Cardiac muscle cell (in vitro differentiated cells and primary cell): ENCODE data around the gene KCNG4. TPM values are rescaled to one million over a fixed set of nuclear protein-coding genes. Genes with fewer than 3 reads are reported as not detected.

Experiments used
- DNase-seq, 2 donors: peaks; one replicate each; pipeline versions ENCODE4 v3.0.0 to v3.0.0-alpha.2; 2010 to 2017; ENCODE audit warnings: low read depth in 1 of 2, low spot score in 1 of 2
- H3K27ac ChIP-seq: fragments of 200-600 bp; sonication (generic); 2 replicates; pipeline ENCODE4 v1.5.1; 2016
- H3K27me3 ChIP-seq: fragments of 200-600 bp; sonication (generic); 2 replicates; pipeline ENCODE4 v1.6.0; 2016; ENCODE audit warnings: control low read depth
- H3K36me3 ChIP-seq: fragments of 200-600 bp; sonication (generic); 2 replicates; pipeline ENCODE4 v1.5.1; 2016; ENCODE audit warnings: control low read depth
- H3K4me1 ChIP-seq: fragments of 200-600 bp; sonication (generic); 2 replicates; pipeline ENCODE4 v1.8.1; 2017; ENCODE audit warnings: low read depth, mild to moderate bottlenecking, mixed run types
- H3K4me3 ChIP-seq: fragments of 200-600 bp; sonication (generic); 2 replicates; pipeline ENCODE4 v1.5.1; 2016; ENCODE audit warnings: mild to moderate bottlenecking
- H3K9me3 ChIP-seq: fragments of 200-600 bp; sonication (generic); 2 replicates; pipeline ENCODE4 v1.5.1; 2017; ENCODE audit warnings: low read depth, mild to moderate bottlenecking, control low read depth
- polyA plus RNA-seq: library from polyadenylated mRNA; unstranded; fragments of >200 nt; fragmentation: Nextera tagmentation; extraction: Ambion mirVana; gene quantifications from 2 replicates; pipeline ENCODE4 v1.2.1, GENCODE V29; 2016
- total RNA-seq: library from RNA; depleted of rRNA; stranded (reverse); fragments of >200 nt; gene quantifications from 2 replicates; pipeline ENCODE4 v1.2.3, GENCODE V29; 2016
- TF ChIP-seq, protein P1 (sequence below): IDR thresholded peaks from 2 replicates; pipeline ENCODE4 v1.5.1; 2012; ENCODE audit warnings: low read depth, mild to moderate bottlenecking, low read length

Gene KCNG4
- total and polyA plus RNA-seq, 2 experiments from 2014 or later, result not detected

DNA sequence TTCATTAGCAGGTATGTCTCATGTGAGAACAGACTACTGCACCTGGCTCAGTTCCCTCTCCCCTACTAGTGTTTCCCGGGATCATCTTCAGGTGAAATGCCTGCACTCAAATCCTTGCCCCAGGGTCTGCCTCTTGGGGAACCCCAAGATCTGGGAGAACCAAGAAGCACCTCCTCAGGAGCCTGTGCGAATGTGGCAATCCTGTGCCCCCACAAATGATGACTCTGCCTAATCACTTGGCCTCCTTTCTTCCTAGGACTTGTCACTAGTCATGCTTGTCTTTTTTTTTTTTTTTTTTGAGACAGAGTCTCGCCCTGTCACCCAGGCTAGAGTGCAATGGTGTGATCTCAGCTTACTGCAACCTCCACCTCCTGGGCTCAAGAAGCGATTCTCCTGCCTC, 27.2 kb downstream of the KCNG4 start:
- Histone ChIP-seq H3K27ac (no peak overlapping the region), H3K9me3 (no peaks in the 10 kb centered on the region), H3K4me1 (peaks cover 6% of the 10 kb centered on the region), H3K27me3 (no peaks in the 10 kb centered on the region), H3K4me3 (no peak overlapping the region), H3K36me3 (no peaks in the 10 kb centered on the region)
- DNase-seq, result no peak
- TF ChIP-seq, protein P1, sequence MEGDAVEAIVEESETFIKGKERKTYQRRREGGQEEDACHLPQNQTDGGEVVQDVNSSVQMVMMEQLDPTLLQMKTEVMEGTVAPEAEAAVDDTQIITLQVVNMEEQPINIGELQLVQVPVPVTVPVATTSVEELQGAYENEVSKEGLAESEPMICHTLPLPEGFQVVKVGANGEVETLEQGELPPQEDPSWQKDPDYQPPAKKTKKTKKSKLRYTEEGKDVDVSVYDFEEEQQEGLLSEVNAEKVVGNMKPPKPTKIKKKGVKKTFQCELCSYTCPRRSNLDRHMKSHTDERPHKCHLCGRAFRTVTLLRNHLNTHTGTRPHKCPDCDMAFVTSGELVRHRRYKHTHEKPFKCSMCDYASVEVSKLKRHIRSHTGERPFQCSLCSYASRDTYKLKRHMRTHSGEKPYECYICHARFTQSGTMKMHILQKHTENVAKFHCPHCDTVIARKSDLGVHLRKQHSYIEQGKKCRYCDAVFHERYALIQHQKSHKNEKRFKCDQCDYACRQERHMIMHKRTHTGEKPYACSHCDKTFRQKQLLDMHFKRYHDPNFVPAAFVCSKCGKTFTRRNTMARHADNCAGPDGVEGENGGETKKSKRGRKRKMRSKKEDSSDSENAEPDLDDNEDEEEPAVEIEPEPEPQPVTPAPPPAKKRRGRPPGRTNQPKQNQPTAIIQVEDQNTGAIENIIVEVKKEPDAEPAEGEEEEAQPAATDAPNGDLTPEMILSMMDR, result no peak

DNA sequence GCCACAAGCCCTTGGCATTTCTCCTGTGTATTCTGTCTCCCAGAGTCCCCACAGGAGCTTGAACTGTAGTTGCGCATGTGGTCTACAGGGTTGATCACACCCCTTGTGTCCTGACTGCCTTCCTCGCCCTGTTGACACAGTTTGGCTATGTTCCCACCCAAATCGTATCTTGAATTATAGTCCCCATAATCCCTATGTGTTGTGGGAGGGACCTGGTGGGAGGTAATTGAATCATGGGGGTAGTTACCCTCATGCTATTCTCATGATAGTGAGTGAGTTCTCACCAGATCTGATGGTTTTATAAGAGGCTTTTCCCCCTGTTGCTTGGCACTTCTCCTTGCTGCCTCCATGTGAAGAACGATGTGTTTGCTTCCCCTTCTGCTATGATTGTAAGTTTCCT, 27.7 kb downstream of the KCNG4 start:
- TF ChIP-seq, protein P1, result no peak
- DNase-seq, result no peak
- no peaks in the 10 kb centered on the region for H3K36me3 ChIP-seq
- H3K4me1 ChIP-seq, result peaks cover 6% of the 10 kb centered on the region
- H3K27me3 ChIP-seq, result no peaks in the 10 kb centered on the region
- H3K4me3 ChIP-seq, result no peak overlapping the region
- no peak overlapping the region for H3K27ac ChIP-seq
- no peaks in the 10 kb centered on the region for H3K9me3 ChIP-seq

GRCh38 chr16:84209989-84210388, 29.8 kb downstream of the KCNG4 start:
- no peaks in the 10 kb centered on the region for H3K9me3 ChIP-seq
- no peaks in the 10 kb centered on the region for H3K27me3 ChIP-seq
- TF ChIP-seq, protein P1, result no peak
- H3K36me3 ChIP-seq, result no peaks in the 10 kb centered on the region
- H3K4me3 ChIP-seq, result no peak overlapping the region
- H3K4me1 ChIP-seq, result peaks cover 6% of the 10 kb centered on the region
- DNase-seq, result no peak
- no peak overlapping the region for H3K27ac ChIP-seq

- H3K4me1 ChIP-seq, result no peaks in the 10 kb centered on the region
- no peak overlapping the region for H3K27ac ChIP-seq
- no peaks in the 10 kb centered on the region for H3K36me3 ChIP-seq
- TF ChIP-seq, protein P1, result no peak
- no peak for DNase-seq
- no peak overlapping the region for H3K4me3 ChIP-seq
- H3K9me3 ChIP-seq, result no peaks in the 10 kb centered on the region
- H3K27me3 ChIP-seq, result no peaks in the 10 kb centered on the region
These were observed 31.9 kb downstream of the KCNG4 start for GRCh38 chr16:84207879-84208278.

GRCh38 chr16:84207251-84207650, 32.6 kb downstream of the KCNG4 start:
- no peak overlapping the region for H3K27ac ChIP-seq
- TF ChIP-seq, protein P1, result no peak
- DNase-seq, result no peak
- H3K4me1 ChIP-seq, result no peaks in the 10 kb centered on the region
- no peak overlapping the region for H3K4me3 ChIP-seq
- no peaks in the 10 kb centered on the region for H3K27me3 ChIP-seq
- no peaks in the 10 kb centered on the region for H3K9me3 ChIP-seq
- no peaks in the 10 kb centered on the region for H3K36me3 ChIP-seq
